Measurements from ENCODE around the gene UBAP1.

Gene UBAP1

DNA sequence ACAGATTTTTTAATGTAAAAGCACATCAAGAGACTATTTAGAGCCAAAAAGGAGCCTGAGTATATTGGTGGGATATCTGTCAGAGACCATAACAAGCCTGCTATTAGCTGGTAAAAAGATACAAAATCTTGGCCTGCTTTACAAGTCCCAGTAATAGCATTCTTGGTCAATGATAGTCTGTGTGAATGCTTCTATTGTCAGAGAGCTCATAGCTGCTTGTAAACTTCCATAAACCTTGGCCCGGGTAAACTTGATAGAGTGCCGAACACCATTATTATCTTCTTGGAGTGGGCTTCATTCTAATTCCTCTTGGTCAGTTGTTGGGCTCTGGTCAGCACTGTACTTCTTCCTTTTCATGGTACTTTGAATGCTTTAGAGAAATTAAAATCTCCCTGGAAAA lies 64.0 kb downstream of the UBAP1 start:
- no peak for TF ChIP-seq CEBPB (IDR thresholded peaks at IDR 0.05)
- TF ChIP-seq RAD21 (IDR thresholded peaks at IDR 0.05; ENCODE audit: low read depth), result no peak
- no peak for TF ChIP-seq ZBTB7A (IDR thresholded peaks at IDR 0.05; ENCODE audit: low read depth)
- no peak for TF ChIP-seq TEAD4 (IDR thresholded peaks at IDR 0.05)
- no peak for TF ChIP-seq YY1 (IDR thresholded peaks at IDR 0.05; ENCODE audit: low read depth)
- no peak for TF ChIP-seq EGR1 (IDR thresholded peaks at IDR 0.05)
- TF ChIP-seq TAF1 (IDR thresholded peaks at IDR 0.05; ENCODE audit: low read depth), result no peak
- TF ChIP-seq, protein P1, sequence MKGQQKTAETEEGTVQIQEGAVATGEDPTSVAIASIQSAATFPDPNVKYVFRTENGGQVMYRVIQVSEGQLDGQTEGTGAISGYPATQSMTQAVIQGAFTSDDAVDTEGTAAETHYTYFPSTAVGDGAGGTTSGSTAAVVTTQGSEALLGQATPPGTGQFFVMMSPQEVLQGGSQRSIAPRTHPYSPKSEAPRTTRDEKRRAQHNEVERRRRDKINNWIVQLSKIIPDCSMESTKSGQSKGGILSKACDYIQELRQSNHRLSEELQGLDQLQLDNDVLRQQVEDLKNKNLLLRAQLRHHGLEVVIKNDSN (IDR thresholded peaks at IDR 0.05), result no peak
- no peak for TF ChIP-seq FOXM1 (IDR thresholded peaks at IDR 0.05; ENCODE audit: borderline replicate concordance, low read depth)
- TF ChIP-seq, protein P2, sequence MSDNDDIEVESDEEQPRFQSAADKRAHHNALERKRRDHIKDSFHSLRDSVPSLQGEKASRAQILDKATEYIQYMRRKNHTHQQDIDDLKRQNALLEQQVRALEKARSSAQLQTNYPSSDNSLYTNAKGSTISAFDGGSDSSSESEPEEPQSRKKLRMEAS (IDR thresholded peaks at IDR 0.05), result no peak
- no peak for TF ChIP-seq EP300 (IDR thresholded peaks at IDR 0.05; ENCODE audit: borderline replicate concordance)
- no peak for TF ChIP-seq NFIC (IDR thresholded peaks at IDR 0.05)
- TF ChIP-seq CREB1 (IDR thresholded peaks at IDR 0.05; ENCODE audit: low read depth), result no peak
- TF ChIP-seq TCF12 (IDR thresholded peaks at IDR 0.05; ENCODE audit: low read depth), result no peak
- TF ChIP-seq, protein P3, sequence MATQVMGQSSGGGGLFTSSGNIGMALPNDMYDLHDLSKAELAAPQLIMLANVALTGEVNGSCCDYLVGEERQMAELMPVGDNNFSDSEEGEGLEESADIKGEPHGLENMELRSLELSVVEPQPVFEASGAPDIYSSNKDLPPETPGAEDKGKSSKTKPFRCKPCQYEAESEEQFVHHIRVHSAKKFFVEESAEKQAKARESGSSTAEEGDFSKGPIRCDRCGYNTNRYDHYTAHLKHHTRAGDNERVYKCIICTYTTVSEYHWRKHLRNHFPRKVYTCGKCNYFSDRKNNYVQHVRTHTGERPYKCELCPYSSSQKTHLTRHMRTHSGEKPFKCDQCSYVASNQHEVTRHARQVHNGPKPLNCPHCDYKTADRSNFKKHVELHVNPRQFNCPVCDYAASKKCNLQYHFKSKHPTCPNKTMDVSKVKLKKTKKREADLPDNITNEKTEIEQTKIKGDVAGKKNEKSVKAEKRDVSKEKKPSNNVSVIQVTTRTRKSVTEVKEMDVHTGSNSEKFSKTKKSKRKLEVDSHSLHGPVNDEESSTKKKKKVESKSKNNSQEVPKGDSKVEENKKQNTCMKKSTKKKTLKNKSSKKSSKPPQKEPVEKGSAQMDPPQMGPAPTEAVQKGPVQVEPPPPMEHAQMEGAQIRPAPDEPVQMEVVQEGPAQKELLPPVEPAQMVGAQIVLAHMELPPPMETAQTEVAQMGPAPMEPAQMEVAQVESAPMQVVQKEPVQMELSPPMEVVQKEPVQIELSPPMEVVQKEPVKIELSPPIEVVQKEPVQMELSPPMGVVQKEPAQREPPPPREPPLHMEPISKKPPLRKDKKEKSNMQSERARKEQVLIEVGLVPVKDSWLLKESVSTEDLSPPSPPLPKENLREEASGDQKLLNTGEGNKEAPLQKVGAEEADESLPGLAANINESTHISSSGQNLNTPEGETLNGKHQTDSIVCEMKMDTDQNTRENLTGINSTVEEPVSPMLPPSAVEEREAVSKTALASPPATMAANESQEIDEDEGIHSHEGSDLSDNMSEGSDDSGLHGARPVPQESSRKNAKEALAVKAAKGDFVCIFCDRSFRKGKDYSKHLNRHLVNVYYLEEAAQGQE (IDR thresholded peaks at IDR 0.05; ENCODE audit: low read depth), result no peak

DNA sequence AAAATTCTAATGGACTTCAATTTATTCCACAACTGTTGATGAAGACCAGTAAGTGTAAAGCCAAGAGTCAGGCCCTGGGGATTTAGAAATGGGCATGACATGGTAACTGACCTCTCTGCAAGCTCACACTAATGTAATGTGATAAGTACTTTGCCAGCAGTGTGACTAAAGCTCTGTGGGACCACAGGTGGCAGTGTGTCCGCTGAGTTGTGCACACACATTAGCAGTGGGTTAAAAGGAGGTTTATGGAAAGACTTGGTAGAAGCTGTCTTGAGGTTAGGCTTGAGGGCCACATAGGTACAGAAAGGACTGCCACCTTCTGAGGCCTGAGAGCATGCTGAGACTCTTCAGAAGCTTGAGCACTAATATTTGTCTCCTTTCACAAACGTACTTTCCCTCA lies 67.6 kb downstream of the UBAP1 start:
- TF ChIP-seq NFIC (IDR thresholded peaks at IDR 0.05) (no peak), RAD21 (IDR thresholded peaks at IDR 0.05; ENCODE audit: low read depth) (no peak), CEBPB (IDR thresholded peaks at IDR 0.05) (no peak), CREB1 (IDR thresholded peaks at IDR 0.05; ENCODE audit: low read depth) (no peak), TAF1 (IDR thresholded peaks at IDR 0.05; ENCODE audit: low read depth) (no peak), EGR1 (IDR thresholded peaks at IDR 0.05) (no peak), FOXM1 (IDR thresholded peaks at IDR 0.05; ENCODE audit: borderline replicate concordance, low read depth) (no peak)
- TF ChIP-seq, protein P3 (IDR thresholded peaks at IDR 0.05; ENCODE audit: low read depth), result no peak
- TF ChIP-seq, protein P1 (IDR thresholded peaks at IDR 0.05), result no peak
- TF ChIP-seq, protein P2 (IDR thresholded peaks at IDR 0.05), result no peak

DNA sequence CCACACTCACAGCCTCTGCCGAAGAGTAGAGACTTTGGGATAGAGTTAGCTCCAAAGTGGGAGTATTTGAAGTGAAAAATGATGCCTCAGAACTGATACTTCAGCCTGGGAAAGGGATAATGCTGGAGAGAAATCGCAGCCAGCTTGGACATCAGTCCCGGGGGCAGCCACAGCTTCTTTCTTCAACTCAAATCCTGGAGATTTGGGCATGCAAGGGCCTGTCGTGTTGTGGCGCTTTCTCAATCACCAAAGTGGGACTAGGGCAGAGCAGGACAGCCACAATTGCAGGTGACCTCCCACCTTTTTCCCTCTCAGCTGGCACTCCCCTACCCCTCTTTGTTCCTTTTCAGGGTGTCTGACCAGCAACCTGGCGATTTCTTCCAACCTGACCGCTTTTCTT lies 70.4 kb downstream of the UBAP1 start:
- TF ChIP-seq EGR1 (IDR thresholded peaks at IDR 0.05) (no peak), TCF12 (IDR thresholded peaks at IDR 0.05; ENCODE audit: low read depth) (no peak), EP300 (IDR thresholded peaks at IDR 0.05; ENCODE audit: borderline replicate concordance) (no peak), RAD21 (IDR thresholded peaks at IDR 0.05; ENCODE audit: low read depth) (no peak), YY1 (IDR thresholded peaks at IDR 0.05; ENCODE audit: low read depth) (no peak), TAF1 (IDR thresholded peaks at IDR 0.05; ENCODE audit: low read depth) (no peak), CEBPB (IDR thresholded peaks at IDR 0.05) (no peak), ZBTB7A (IDR thresholded peaks at IDR 0.05; ENCODE audit: low read depth) (no peak), CREB1 (IDR thresholded peaks at IDR 0.05; ENCODE audit: low read depth) (no peak), TEAD4 (IDR thresholded peaks at IDR 0.05) (no peak), FOXM1 (IDR thresholded peaks at IDR 0.05; ENCODE audit: borderline replicate concordance, low read depth) (no peak)
- TF ChIP-seq, protein P2 (IDR thresholded peaks at IDR 0.05), result no peak
- TF ChIP-seq, protein P3 (IDR thresholded peaks at IDR 0.05; ENCODE audit: low read depth), result no peak

DNA sequence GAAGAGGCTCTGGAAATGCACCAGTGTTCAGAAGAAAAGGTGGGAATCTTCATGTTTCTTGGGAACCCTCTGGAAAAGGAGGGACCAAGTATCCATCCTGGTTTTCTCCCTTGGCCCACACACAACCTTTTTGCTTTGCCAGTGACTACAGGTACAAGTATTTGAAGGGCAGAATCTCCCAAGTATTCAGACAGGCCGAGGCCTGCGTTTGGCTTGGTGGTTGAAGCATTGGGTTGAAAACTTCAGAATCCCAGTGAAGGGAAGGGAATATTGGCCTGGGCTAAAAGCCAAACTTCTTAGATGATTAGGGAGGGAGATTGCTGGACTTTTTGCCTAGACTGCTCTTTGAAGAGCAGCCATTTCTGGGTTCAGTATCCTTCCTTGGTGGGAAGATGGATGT lies 71.9 kb downstream of the UBAP1 start:
- no peak for TF ChIP-seq TCF12 (IDR thresholded peaks at IDR 0.05; ENCODE audit: low read depth)
- TF ChIP-seq, protein P1 (IDR thresholded peaks at IDR 0.05), result no peak

Measured in Ishikawa (cell line).